Hepatocyte (in vitro differentiated cells): Measurements from ENCODE around the gene TIGD7. TPM values are rescaled to one million over a fixed set of nuclear protein-coding genes. Genes with fewer than 3 reads are reported as not detected.
"Not testable (repeated sequence)": the region's sequence is repeated elsewhere in the genome, so short reads cannot be mapped to it uniquely, and the experiment has no call there.

Source experiments
- DNase-seq: peaks from one replicate; pipeline ENCODE4 v3.0.0-alpha.2; 2016; ENCODE audit warnings: low spot score
- H2AFZ ChIP-seq: fragments of 200-600 bp; sonication (generic); 2 replicates; pipeline ENCODE4 v1.6.0; 2016; ENCODE audit warnings: antibody characterized with exemption, mild to moderate bottlenecking
- H3K27ac ChIP-seq: fragments of 200-600 bp; sonication (generic); 2 replicates; pipeline ENCODE4 v1.5.1; 2016; ENCODE audit warnings: mild to moderate bottlenecking
- H3K27me3 ChIP-seq: fragments of 200-600 bp; sonication (generic); 2 replicates; pipeline ENCODE4 v1.6.1; 2016
- H3K36me3 ChIP-seq: fragments of 200-600 bp; sonication (generic); replicated peaks from 2 replicates; pipeline ENCODE4 v1.5.1; 2016; ENCODE audit warnings: low read depth; ENCODE audit not compliant: insufficient read depth
- H3K4me1 ChIP-seq: fragments of 200-600 bp; sonication (generic); 2 replicates; pipeline ENCODE4 v1.5.1; 2016; ENCODE audit warnings: mild to moderate bottlenecking, moderate library complexity; ENCODE audit not compliant: insufficient read depth
- H3K4me2 ChIP-seq: fragments of 200-600 bp; sonication (generic); 2 replicates; pipeline ENCODE4 v1.6.0; 2016
- H3K4me3 ChIP-seq: fragments of 200-600 bp; sonication (generic); 2 replicates; pipeline ENCODE4 v1.5.1; 2016; ENCODE audit warnings: mild to moderate bottlenecking
- H3K79me2 ChIP-seq: fragments of 200-600 bp; sonication (generic); 2 replicates; pipeline ENCODE4 v1.6.0; 2017; ENCODE audit warnings: mild to moderate bottlenecking
- H3K9me2 ChIP-seq: fragments of 200-600 bp; sonication (generic); replicated peaks from 2 replicates; pipeline ENCODE4 v1.6.0; 2017; ENCODE audit warnings: mild to moderate bottlenecking; ENCODE audit not compliant: insufficient read depth
- H3K9me3 ChIP-seq: fragments of 200-600 bp; sonication (generic); 2 replicates; pipeline ENCODE4 v1.5.1; 2016; ENCODE audit warnings: low read depth, mild to moderate bottlenecking
- H4K20me1 ChIP-seq: fragments of 200-600 bp; sonication (generic); 2 replicates; pipeline ENCODE4 v1.6.0; 2016; ENCODE audit warnings: mild to moderate bottlenecking; ENCODE audit not compliant: insufficient read depth, poor library complexity, severe bottlenecking
- EZH2 ChIP-seq: fragments of 200-600 bp; sonication (generic); IDR thresholded peaks from 2 replicates; pipeline ENCODE4 v1.6.1; 2016; ENCODE audit warnings: antibody characterized with exemption, mild to moderate bottlenecking, borderline replicate concordance
- EZH2phosphoT487 ChIP-seq: fragments of 200-600 bp; sonication (generic); IDR thresholded peaks from one replicate; pipeline ENCODE4 v1.6.1; 2018; ENCODE audit warnings: antibody characterized with exemption, mild to moderate bottlenecking, low read depth, moderate library complexity; ENCODE audit not compliant: unreplicated experiment, severe bottlenecking
- WGBS: methylation state at CpG from one replicate; pipeline ENCODE4 v1.1.6; 2016; ENCODE audit warnings: low lambda C conversion rate; ENCODE audit errors: missing lambda C conversion rate; 5-methylcytosine and 5-hydroxymethylcytosine counted together
- polyA plus RNA-seq: library from polyadenylated mRNA; unstranded; fragments of >200 nt; fragmentation: Nextera tagmentation; extraction: Ambion mirVana; gene quantifications from 2 replicates; pipeline ENCODE4 v1.2.1, GENCODE V29; 2016
- total RNA-seq: library from RNA; depleted of rRNA; stranded (reverse); fragments of >200 nt; gene quantifications from 2 replicates; pipeline ENCODE4 v1.2.3, GENCODE V29; 2014
- TF ChIP-seq, protein P1 (sequence below): fragments of 200-600 bp; sonication (generic); IDR thresholded peaks from 2 replicates; pipeline ENCODE4 v1.5.1; 2016; ENCODE audit warnings: antibody characterized with exemption, mild to moderate bottlenecking; ENCODE audit not compliant: poor library complexity

The TIGD7 gene
- total and polyA plus RNA-seq, 2 experiments from 2014 or later: 5.1 to 6.8 TPM

DNA sequence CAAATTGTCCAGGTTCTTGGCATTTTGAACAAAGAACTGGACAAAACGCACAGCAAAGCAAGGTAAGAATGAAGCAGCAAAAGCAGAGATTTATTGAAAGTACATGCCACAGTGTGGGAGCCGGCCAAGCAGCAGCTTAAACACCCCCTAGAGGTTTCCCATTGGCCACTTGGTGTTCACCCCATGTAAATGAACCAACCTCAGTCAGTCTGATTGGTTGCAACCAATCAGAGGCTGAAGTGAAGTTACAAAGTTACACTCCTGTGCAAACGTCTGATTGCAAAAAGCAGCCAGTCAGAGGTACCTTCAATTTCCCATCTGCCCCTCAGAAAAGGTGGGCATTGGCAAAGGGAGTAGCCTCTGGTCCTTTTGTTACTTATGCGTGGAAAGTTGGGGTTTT, 30.7 kb downstream of the TIGD7 start:
- Histone ChIP-seq H3K79me2 (no peaks in the 10 kb centered on the region), H3K9me3 (no peaks in the 10 kb centered on the region), H3K36me3 (no peaks in the 10 kb centered on the region), H3K4me3 (no peak overlapping the region), H2AFZ (no peak overlapping the region), H3K4me1 (no peaks in the 10 kb centered on the region), H3K9me2 (no peaks in the 10 kb centered on the region), H3K27ac (no peak overlapping the region), H3K4me2 (no peak overlapping the region), H3K27me3 (peaks cover 12% of the 10 kb centered on the region), H4K20me1 (no peaks in the 10 kb centered on the region)
- 52% methylated on average over 4 of the region's 4 CpGs for WGBS
- DNase-seq: no peak
- TF ChIP-seq, protein P1, sequence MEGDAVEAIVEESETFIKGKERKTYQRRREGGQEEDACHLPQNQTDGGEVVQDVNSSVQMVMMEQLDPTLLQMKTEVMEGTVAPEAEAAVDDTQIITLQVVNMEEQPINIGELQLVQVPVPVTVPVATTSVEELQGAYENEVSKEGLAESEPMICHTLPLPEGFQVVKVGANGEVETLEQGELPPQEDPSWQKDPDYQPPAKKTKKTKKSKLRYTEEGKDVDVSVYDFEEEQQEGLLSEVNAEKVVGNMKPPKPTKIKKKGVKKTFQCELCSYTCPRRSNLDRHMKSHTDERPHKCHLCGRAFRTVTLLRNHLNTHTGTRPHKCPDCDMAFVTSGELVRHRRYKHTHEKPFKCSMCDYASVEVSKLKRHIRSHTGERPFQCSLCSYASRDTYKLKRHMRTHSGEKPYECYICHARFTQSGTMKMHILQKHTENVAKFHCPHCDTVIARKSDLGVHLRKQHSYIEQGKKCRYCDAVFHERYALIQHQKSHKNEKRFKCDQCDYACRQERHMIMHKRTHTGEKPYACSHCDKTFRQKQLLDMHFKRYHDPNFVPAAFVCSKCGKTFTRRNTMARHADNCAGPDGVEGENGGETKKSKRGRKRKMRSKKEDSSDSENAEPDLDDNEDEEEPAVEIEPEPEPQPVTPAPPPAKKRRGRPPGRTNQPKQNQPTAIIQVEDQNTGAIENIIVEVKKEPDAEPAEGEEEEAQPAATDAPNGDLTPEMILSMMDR: no peak
- no peak for TF ChIP-seq EZH2
- TF ChIP-seq EZH2phosphoT487: no peak

DNA sequence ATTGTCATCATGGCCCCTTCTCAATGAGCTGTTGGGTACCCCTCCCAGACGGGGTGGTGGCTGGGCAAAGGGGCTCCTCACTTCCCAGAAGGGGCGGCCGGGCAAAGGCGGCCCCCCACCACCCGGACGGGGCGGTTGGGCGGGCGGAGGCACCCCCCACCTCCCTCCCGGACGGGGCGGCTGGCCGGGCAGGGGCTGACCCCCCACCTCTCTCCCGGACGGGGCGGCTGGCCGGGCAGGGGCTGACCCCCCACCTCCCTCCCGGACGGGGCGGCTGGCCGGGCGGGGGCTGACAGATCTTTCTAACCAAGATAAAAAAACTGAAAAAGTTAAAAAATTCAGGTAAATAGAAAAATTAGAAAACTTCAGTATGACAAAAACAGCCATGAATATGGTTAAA, 33.9 kb downstream of the TIGD7 start:
- not testable (repeated sequence) for H3K79me2 ChIP-seq, H3K4me2 ChIP-seq, DNase-seq, H3K36me3 ChIP-seq, H3K27me3 ChIP-seq, H3K9me2 ChIP-seq, H4K20me1 ChIP-seq, H3K9me3 ChIP-seq, H3K27ac ChIP-seq, H3K4me3 ChIP-seq, H3K4me1 ChIP-seq, H2AFZ ChIP-seq
- 82% methylated on average over 5 of the region's 22 CpGs for WGBS

GRCh38 chr16:3270718-3271117, 34.5 kb downstream of the TIGD7 start:
- H3K4me3 ChIP-seq, H3K27me3 ChIP-seq, H3K9me2 ChIP-seq, H3K27ac ChIP-seq, H4K20me1 ChIP-seq, H2AFZ ChIP-seq, H3K9me3 ChIP-seq, H3K36me3 ChIP-seq, H3K79me2 ChIP-seq, H3K4me2 ChIP-seq, DNase-seq, H3K4me1 ChIP-seq: not testable (repeated sequence)
- WGBS: 80% methylated on average over 5 of the region's 5 CpGs

GRCh38 chr16:3268294-3268693, 36.9 kb downstream of the TIGD7 start:
- Histone ChIP-seq H3K27ac (no peak overlapping the region), H3K4me2 (no peak overlapping the region), H2AFZ (no peak overlapping the region), H3K9me2 (no peaks in the 10 kb centered on the region), H3K79me2 (no peaks in the 10 kb centered on the region), H3K4me3 (no peak overlapping the region), H3K4me1 (peaks cover 7% of the 10 kb centered on the region), H3K36me3 (no peaks in the 10 kb centered on the region), H3K27me3 (no peaks in the 10 kb centered on the region), H4K20me1 (no peaks in the 10 kb centered on the region), H3K9me3 (no peaks in the 10 kb centered on the region)
- TF ChIP-seq EZH2phosphoT487: no peak
- TF ChIP-seq EZH2: no peak
- TF ChIP-seq, protein P1: no peak
- DNase-seq: no peak
- WGBS: 70% methylated on average over 1 of the region's 1 CpG
